Thyroid gland (tissue), 4 donors: ENCODE data around the gene CPLX3.

Source experiments
- POLR2A ChIP-seq, 2 donors: fragments of 450-650 bp; IDR thresholded peaks; one replicate each; pipeline ENCODE4 v1.6.1; 2017; ENCODE audit warnings: antibody characterized with exemption in 2 of 2, mild to moderate bottlenecking in 2 of 2, moderate library complexity in 1 of 2
- TF ChIP-seq, protein P1 (sequence below), 6 experiments: fragments of 200-600 bp in 3 of 6; fragments of 450-650 bp in 3 of 6; sonication (generic) in 3 of 6; IDR thresholded peaks; one replicate each; pipeline ENCODE4 v1.5.1; 2016 to 2019; ENCODE audit warnings: antibody characterized with exemption in 6 of 6, mild to moderate bottlenecking in 2 of 6, inconsistent platforms in 1 of 6, moderate library complexity in 1 of 6

DNA sequence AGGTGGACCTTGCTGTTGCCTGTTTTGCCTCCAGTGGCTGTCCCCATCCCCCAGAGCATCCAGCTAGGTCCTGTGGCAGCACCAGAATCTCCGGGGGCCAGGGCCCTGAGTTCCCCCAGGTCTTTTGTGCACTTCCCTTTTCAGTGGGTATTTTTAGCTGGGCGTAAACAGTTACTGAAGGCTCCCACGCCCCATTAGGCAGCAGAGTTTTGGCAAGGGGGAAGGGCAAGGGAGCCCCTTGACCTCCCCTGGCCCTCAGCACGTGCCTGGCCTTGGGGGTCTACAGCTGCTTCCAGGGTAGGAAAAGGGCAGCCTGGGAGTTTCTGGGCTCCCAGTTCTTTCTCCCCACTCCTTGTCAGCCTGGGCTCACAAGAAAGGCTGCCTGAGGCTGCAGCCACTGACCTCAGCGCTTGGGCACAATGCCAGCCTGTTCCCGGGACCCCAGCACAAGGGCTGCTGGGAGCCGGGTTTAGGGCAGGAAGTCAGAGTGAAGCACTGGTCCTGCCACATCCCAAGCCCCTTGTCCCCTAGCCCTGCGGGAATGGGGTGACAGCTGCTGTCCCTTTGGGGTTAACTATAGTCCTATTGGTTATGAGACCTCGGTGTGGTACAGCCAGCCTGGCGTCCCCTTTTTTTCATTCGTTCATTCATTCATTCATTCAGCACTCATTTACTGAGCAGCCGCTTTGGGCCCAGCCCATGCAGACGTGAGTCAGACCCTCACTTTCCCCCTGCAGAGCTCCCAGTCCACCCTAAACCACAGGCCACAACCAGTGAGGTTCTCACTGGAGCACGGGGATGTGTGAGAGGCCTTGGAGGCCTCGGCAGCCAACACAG, 36.1 kb upstream of the CPLX3 start:
- TF ChIP-seq POLR2A (IDR thresholded peaks at IDR 0.05) = no peak
- TF ChIP-seq, protein P1, sequence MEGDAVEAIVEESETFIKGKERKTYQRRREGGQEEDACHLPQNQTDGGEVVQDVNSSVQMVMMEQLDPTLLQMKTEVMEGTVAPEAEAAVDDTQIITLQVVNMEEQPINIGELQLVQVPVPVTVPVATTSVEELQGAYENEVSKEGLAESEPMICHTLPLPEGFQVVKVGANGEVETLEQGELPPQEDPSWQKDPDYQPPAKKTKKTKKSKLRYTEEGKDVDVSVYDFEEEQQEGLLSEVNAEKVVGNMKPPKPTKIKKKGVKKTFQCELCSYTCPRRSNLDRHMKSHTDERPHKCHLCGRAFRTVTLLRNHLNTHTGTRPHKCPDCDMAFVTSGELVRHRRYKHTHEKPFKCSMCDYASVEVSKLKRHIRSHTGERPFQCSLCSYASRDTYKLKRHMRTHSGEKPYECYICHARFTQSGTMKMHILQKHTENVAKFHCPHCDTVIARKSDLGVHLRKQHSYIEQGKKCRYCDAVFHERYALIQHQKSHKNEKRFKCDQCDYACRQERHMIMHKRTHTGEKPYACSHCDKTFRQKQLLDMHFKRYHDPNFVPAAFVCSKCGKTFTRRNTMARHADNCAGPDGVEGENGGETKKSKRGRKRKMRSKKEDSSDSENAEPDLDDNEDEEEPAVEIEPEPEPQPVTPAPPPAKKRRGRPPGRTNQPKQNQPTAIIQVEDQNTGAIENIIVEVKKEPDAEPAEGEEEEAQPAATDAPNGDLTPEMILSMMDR (IDR thresholded peaks at IDR 0.05) = no peak
